ENCODE measurements around the gene PTTG1IP2.
A peak's percentile ranks its signal among the peaks of the same experiment; 100 is the strongest.

PTTG1IP2 gene

DNA sequence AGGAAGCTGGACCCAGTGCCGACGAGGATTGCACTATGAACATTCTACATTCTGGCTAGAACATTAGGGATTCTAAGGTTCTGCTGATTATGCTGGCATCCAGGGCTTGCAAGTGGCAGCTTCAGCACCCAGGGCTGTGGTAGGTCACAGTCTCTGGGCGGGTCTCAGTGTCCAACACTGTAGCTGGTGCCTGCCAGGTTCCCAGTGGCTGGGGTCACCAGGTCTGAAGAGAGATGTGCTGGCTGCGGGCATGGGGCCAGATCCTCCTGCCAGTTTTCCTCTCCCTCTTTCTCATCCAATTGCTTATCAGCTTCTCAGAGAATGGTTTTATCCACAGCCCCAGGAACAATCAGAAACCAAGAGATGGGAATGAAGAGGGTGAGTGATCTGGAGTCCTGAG is at the start of gene PTTG1IP2:
PTTG1IP2 (plus strand) TSS at position 86 of the 400 bp plus-strand sequence; CDS start at position 234, 148 bp downstream.
- DNase-seq, result no peak

DNA sequence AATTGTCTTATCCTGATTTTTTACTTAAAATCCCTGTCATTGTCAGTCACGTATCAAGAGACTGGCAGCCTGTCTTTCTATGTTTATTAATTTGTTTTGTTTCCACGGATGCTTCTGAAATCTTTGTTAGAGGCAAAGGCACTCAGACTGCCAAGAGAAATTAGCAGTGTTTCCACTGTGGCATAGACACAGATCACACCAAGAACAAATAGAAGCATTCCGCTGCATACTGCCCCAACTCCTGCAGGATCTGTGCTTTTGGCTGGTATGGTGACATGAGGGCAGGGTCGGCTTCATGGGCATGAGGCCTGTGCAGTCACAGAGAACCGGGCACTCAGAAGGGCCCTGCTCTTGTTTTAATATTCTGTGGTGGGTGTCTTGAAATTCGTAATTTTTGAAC is 47.8 kb upstream of the PTTG1IP2 start:
- no peak for DNase-seq

DNA sequence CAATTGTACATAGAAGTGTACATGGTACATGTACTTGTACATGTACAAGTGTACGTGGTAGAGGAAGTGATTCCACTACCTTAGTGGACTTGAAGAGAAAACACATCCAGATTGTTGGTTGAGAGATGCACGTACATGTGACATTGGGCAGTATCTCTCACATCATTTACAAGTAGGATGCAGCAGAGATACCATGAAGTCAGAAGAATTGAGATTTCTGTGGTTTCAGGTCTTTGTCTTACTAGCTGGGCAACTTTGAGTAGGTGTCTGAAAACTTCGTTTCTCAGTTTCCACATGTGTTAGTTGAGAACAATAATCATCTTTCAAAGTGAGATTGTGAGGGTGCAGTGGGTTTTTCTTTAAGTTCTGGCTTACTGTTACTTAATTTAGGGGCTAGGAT is 44.7 kb upstream of the PTTG1IP2 start:
- no peak for DNase-seq

DNA sequence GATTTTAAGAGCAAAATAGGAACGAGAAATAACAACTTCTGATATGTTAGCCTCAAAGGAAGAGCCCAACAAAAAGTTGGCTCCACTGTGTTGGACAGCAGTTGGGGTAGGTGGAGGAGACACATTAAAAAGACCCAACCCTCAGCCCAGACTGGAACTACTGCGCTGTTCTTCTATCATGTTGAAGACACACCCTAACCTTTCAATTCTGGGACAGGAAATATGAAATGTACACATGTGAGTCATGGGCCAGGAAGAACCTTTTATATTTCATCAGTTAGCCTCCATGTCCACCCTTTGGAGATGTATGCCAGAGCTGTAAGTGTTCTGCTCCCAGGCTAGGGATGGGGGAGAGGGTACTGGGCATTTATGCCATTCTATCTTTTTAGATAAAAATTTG is 44.1 kb upstream of the PTTG1IP2 start:
- no peak for DNase-seq

GRCh38 chr7:90430614-90431460 is 38.6 kb upstream of the PTTG1IP2 start:
- DNase-seq, result no peak

DNA sequence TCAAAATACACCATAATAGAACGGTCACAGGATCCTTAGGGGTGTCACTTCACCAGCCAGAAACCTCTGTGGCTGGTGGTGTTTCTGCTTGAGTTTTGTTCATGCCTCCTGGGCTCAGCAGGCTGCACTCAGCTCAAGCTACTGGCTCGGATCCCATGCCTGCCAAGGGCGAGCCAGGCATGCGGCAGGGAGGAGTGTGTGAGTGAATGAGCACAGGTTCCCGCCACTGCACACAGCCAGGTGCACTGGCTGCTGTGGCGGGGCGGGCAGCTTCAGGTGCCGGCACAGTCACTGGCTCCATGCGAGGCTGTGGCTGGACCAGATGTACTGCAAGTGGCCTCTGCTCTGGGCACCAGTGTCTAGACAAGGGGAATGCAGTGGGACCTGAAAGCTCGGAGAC is 36.7 kb upstream of the PTTG1IP2 start:
- DNase-seq, result no peak

DNA sequence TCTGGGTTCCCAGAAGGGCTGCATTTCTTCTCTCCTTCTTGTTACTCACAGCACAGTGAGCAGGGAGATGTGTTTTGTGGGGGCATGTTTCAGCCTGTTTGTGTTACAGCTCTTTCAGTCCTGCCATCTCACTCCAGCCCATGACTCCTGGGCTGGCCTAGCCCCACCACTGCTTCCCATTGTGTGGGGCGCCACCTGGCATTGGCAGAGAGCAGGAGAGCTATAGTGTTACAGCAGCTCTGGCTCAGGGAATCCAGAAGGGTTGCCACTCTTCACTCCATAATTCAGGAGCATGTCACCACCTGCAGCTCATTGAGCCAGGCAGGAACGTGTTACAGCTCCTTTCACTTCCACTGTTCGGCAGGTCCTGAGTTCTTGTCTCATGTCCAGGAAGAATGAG is 36.2 kb upstream of the PTTG1IP2 start:
- no peak for DNase-seq

DNA sequence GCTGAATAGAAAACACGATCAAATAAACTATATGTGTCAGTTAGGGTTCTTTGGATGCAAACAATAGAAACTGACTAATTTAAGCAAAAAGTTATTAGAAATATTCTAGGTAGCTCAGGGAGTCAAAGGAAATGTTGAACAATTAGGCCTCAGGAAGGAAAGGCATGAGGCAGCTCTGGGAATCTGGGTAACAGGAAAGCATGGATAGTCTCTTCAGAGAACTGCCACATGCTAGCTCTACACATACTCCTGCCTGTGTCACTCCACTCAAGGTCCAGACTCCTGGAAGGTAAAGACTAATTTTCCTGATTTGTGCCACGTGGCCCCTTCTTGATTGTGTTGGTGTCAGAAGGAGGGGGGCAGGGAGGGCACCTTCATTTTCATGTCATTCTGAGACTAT is 23.8 kb upstream of the PTTG1IP2 start:
- DNase-seq, result no peak

- DNase-seq, result no peak
Measured at GRCh38 chr7:90446137-90446899, 23.1 kb upstream of the PTTG1IP2 start.

- no peak for DNase-seq
Measured at GRCh38 chr7:90453259-90453891, 16.1 kb upstream of the PTTG1IP2 start.

DNA sequence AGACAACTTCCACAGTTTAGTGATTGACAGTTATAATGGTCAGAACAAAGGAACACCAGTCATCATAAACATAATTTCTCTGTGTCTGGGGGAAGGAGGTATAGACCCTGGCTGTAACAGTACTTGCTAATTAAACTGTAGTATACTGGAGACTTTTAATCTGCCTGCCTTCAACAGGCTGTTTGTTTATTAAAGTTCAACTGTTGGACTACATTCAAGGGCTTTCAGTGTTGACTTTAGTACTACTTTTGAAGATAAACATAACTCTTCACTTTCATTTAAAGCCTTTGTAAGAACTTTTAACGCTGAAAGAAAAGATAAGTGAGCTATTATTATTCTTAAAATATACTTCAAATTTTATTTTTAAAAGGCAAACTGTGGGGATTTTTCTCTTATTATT is 15.5 kb upstream of the PTTG1IP2 start:
- DNase-seq, result no peak

DNA sequence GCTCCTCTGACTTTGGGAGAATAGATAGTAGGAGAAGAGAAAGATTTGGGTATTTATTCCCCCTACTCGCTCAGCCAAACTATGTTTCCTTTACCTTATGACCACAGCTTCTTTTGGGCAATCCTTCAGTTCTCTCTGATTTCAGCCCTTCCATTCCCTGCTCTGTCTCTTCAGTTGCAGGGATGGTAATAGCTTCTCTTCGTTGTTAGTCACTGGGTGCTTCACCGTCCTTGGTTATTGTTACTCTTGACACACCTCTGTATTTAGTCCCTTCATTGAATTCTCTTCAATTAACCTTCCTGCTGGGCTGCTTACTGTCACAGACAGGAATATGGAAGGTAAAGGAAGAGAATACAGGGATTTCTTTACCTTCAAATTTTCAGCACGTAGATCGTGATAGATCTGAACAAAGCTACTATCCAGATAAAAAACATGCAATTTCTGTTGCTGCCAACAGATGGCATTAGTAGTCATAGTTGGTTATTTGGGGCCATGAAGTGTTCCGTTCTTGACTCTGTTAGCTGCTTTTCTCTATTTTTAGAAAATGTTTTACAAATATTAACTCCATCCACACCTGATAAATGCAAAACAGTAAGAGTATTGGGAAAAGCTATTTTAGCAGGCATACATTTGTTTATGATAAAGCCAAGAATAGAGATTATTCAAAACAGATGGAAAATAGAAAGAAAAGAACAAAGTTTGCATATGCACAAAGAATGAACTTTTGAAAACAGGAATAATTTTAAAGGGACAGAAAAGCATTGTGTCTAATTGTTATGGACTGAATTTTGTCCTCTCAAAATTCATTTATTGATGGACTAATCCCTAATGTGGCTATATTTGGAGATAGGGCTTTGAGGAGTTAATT is 14.0 kb upstream of the PTTG1IP2 start:
- DNase-seq, result no peak

- no peak for DNase-seq
Measured at GRCh38 chr7:90458104-90458503, 11.3 kb upstream of the PTTG1IP2 start.

GRCh38 chr7:90459888-90460287 is 9.6 kb upstream of the PTTG1IP2 start:
- DNase-seq, result no peak

DNA sequence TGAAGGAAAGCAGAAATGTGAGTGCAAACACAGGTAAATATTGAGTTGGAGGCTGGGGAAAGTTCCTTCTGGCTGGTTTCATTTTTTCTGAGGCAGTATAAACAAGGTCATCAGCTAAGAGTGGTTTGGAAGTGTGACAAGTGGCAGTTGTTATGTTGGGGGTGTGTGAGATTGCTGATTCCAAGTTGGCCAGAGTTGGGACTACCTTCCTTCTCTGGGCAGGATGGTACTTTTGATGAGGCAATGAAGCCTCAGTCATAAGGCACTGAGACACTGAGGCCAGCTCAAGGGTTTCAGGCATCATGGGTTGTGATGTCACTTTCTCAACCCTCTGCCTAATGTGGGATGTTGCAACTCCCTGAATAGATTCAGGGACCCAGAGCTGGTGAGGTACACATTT is 8.2 kb upstream of the PTTG1IP2 start:
- no peak for DNase-seq

- DNase-seq, result peak; percentile 60
Measured at GRCh38 chr7:90463151-90463628, 6.2 kb upstream of the PTTG1IP2 start.

DNA sequence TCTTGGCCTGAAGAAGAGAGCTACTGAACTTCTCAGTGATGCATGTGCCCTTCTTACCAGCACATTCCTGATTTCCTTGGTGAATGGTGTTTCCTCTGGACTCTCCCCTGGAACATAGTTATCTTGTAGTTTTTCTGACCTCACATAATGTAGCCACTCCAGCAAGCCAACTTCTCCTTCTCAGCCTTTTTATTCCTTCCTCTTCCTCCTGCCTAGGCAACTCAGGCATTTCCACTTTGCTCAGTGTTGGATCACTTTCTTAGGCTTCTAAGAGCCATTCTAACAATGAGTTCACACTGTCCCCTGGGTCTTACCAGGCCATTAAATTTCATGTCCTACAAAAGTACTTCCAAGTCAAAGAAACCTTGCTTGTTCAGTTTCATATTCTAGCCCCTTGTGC is 3.6 kb upstream of the PTTG1IP2 start:
- no peak for DNase-seq

- DNase-seq, result no peak
Measured at GRCh38 chr7:90472805-90473540, 3.5 kb downstream of the PTTG1IP2 start.

GRCh38 chr7:90473814-90474213 is 4.4 kb downstream of the PTTG1IP2 start:
- no peak for DNase-seq

DNA sequence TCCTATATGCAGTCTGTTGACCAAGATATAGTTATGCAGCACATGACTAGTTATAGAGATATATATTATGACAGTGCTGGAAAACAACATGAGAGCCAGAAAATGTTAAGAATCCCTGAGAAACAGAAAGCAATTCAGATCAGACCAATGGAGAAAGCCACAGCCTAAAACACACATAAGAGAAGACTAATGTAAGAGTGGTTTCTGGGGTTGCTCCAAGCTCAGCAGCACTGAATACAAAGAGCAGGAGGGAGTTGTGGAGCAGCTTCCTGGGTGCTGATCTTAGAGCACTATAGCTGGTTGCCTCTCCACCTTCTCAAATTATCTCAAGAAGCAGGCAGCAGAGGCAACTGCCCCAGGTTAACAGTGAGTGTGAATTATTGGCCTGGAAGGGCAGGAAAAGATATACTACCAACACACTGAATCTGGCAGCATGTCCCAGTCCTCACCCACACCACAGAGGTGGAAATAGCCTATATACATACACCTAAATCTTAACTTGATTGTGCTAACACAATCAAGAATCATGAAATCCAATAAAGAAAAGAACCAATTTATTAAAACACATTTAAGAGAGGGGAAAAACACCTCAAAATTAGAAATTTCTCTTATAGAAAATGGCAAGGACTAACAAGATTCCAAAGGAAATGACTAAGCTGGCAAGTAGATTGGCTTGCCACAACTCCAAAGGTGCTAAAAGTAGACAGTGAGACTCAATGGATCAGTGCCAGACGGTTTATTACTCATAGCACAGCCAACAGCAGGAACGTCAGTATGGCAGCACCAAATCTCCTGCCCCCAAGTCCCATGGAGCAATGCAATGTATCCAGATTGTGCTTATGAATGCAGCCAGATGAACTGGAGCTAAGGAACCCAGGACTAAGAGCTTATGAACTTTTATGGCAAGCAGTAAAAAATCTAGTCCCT is 5.1 kb downstream of the PTTG1IP2 start:
- DNase-seq, result peak; percentile 1

GRCh38 chr7:90483251-90483650 is 13.8 kb downstream of the PTTG1IP2 start:
- no peak for DNase-seq
